Measurements from ENCODE around the gene CPLANE1.
"Not testable (repeated sequence)": the region's sequence is repeated elsewhere in the genome, so short reads cannot be mapped to it uniquely, and the experiment has no call there.

The CPLANE1 gene

GRCh38 chr5:37121027-37121426 lies 128.1 kb downstream of the CPLANE1 start:
- no peak for DNase-seq (ENCODE audit: low read depth in 2 of 2)

DNA sequence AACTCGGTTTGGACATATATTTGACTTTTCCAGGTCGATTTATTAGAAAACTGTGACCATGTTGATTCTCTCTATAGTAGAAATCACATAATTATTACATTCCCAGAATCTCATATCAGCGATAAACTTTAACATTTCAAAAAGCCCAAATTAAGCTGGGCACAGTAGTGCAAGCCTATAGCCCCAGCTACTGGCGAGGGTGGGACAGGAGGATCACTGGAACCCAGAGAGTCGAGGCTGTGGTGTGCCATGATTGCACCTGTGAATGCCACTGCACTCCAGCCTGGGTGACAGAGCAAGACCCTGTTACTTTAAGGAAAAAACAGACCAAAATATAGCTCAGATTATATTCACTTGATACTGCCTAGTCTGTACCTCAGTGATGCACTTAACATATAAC lies 128.9 kb downstream of the CPLANE1 start:
- DNase-seq (ENCODE audit: low read depth in 2 of 2) = no peak

GRCh38 chr5:37116359-37116758 lies 132.8 kb downstream of the CPLANE1 start:
- DNase-seq (ENCODE audit: low read depth in 2 of 2) = no peak

DNA sequence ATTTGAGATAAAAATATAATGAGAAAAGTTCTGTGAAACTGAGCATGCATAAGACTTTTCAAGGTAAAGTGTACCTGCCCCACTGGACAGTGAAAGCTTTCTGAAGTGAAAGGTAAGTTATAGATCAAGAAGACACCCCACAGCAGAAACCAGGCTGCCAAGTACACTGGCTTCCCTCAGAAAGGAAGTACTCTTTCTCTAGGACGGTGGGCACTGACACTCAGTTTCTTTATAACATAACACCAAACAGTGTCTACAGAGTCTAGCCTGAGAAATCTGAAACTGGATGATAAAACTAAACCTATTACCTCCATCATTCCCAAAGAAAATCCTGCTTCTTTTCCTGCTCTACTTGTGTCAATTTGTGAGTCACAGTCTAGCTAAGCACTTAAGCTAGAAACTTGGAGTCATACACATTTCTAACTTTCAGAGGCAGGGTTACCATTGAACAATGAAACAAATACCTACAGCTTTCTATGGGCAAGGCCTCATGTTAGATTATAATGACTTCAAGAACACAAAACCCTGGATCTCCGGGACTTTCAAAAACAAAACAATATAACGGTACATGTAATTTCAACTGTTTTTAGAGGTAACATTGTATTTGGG lies 136.7 kb downstream of the CPLANE1 start:
- DNase-seq (ENCODE audit: low read depth in 2 of 2) = no peak

DNA sequence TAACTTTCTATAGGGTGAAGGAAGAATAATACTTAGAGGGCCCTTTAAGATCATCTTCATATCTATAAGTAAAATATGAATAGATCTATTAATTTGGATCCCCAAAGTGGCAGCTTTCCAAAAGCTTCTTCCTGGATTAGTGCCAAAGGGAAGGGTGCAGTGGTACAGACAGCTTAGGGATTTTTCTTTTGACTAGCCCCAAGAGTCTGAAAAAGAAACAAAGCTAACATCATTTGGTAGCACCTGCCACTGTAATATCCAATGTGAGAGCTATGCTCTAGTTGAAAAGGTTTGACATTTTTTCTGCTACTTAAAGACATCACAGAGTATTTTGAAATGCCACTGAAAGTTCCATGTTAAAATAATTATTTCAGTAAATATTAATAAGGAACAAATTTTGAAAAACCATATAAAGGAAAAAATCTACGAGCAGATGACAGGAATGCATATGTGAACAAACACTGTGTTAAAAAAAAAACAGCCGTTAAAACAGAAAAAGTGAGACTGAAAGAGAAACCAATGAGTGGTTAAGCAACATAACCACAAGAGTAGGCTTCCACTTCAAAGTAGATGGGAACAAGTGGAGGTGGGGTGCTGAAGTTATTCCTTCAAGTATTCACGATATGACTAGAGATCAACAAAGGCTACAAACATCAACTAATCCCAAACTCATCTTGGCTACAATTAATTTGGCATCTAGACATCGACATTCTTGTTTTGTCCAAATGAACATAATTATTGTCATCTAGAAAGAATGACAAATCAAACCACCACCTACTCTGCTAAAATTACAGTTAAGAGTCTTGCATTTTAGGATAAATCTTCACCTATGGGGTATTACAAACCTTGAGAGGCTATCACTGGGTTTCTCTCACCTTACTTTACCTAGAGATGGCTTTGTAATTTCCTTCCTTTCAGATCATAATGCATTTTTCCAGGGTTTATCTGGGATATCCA lies 137.5 kb downstream of the CPLANE1 start:
- DNase-seq (ENCODE audit: low read depth in 2 of 2) = no peak

GRCh38 chr5:37110135-37110534 lies 139.0 kb downstream of the CPLANE1 start:
- no peak for DNase-seq (ENCODE audit: low read depth in 2 of 2)

DNA sequence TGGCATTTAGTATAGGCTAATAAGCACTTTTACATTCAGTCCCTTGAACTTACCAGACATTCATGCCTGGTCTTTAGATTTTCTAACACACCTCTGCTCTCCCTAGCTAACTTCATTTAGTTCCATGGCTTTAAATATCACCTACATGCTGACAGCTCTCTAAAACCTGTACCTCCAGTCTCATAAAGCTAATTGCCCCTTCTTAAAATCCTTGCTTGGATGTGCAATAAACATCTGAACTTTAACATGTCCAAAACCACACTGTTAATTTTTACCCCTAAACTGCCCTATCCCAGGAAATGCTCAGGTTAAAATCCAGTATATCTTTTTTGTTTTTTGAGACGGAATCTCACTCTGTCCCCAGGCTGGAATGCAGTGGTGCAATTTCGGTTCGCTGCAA lies 139.8 kb downstream of the CPLANE1 start:
- DNase-seq (ENCODE audit: low read depth in 2 of 2) = no peak

DNA sequence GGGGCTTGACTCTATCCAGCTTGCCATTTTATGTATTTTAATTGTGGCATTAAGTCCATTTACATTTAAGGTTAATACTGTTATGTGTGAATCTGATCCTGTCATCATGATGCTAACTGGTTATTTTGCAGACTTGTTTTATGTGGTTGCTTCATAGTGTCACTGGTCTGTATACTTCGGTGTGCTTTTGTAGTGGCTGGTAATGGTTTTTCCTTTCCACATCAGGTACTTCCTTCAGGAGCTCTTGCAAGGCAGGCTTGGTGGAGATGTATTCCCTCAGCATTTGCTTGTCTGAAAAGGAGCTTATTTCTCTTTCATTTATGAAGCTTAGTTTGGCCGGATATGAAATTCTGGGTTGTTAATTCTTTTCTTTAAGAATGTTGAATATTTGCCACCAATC lies 145.9 kb downstream of the CPLANE1 start:
- no peak for DNase-seq (ENCODE audit: low read depth in 2 of 2)

- not testable (repeated sequence) for DNase-seq (ENCODE audit: low read depth in 2 of 2)
Observed at GRCh38 chr5:37099267-37099666, 149.9 kb downstream of the CPLANE1 start.

GRCh38 chr5:37093795-37094194 lies 155.4 kb downstream of the CPLANE1 start:
- DNase-seq (ENCODE audit: low read depth in 2 of 2) = not testable (repeated sequence)

DNA sequence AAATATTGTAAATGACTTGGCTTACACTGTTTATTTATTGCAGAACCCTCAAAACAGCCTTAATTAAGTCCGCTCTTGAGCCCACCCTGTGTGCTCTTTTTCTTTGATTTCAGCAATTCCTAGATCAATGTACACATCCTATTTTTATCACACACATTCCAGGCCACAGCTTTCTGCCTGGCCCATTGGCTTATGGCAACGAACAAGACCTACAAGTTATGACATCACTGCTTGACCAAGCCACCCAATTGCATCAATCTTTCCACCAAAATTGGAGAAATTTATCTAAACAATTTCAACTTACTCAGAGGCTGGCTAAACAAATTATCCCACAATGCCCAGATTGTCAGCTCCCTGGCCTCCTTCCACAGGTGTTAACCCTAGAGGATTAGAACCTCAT lies 158.4 kb downstream of the CPLANE1 start:
- no peak for DNase-seq (ENCODE audit: low read depth in 2 of 2)

GRCh38 chr5:37090123-37090726 lies 159.0 kb downstream of the CPLANE1 start:
- DNase-seq (ENCODE audit: low read depth in 2 of 2) = no peak

- no peak for DNase-seq (ENCODE audit: low read depth in 2 of 2)
Observed at GRCh38 chr5:37088009-37088408, 161.2 kb downstream of the CPLANE1 start.

DNA sequence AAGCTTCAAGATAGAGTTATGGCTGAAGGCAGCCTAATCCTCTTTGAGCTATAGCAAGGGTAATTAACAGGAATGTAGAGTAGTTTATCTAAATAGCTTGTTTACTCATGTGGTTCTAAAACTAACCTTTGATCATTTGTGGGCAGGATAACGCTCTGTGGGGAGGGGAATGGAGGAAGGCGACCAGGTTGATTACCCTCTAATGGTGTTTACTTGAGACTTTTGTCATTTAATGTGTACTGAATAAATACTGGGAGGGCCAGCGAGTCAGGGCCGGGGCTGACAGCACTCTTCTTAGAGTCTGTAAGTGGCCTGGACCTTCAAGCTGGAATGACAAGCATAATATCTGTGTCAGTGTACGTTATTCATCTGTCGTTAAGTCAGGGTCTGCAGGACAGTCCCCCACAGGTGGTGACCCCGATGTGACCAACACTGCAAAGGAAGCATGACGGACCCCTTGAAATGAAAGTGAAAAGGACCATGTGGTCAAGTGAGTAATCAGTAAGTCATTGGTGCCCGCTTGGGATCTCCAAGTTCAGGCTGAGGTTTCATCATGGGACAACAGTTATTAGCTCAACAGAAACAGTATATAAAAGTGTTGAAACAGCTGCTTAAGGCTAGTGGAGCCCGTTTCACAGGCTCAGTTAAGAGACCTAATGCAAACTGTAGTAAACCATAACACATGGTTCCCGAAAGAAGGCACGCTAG lies 162.6 kb downstream of the CPLANE1 start:
- no peak for DNase-seq (ENCODE audit: low read depth in 2 of 2)

DNA sequence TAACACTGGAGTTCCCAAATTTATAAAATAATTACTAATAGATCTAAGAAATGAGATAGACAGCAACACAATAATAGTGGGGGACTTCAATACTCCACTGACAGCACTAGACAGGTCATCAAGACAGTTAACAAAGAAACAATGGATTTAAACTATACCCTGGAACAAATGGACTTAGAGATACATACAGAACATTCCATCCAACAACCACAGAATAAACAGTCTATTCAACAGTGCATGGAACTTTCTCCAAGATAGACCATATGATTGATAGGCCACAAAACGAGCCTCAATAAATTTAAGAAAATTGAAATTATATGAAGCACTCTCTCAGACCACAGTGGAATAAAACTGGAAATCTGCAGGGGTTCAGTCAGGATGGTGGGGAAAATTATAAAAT lies 163.2 kb downstream of the CPLANE1 start:
- not testable (repeated sequence) for DNase-seq (ENCODE audit: low read depth in 2 of 2)

DNA sequence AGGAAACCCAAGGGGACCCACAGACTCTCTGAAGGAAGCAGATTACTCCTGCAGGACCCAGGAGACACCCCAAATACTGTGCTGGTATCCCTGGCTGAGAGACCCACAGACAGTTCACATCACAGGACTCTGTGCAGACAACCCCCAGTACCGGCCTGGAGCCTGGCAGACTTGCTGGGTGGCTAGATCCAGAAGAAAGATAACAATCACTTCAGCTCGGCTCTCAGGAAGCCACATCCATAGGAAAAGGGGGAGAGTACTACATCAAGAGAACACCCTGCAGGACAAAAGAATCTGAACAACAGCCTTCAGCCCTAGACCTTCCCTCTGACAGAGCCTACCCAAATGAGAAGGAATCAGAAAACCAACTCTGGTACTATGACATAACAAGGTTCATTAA lies 166.2 kb downstream of the CPLANE1 start:
- not testable (repeated sequence) for DNase-seq (ENCODE audit: low read depth in 2 of 2)

DNA sequence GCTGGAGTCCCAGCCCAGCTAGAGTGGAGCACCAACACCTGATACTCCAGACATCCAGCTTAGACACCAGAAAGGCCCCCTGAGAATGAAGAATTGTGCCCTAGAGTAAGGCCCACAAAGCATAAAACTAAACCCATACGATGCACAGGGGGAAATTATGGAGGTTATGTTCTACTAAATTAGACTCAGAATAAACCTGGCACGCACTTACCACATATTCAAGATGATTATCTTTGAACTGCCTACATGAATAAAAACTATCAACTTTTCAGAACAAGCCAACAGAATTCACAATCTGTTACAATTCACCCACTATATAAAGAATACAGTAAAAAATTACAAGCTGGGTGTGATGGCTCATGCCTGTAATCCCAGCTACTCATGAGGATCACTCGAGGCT lies 168.5 kb downstream of the CPLANE1 start:
- no peak for DNase-seq (ENCODE audit: low read depth in 2 of 2)

- DNase-seq (ENCODE audit: low read depth in 2 of 2) = no peak
Observed at GRCh38 chr5:37077146-37077545, 172.0 kb downstream of the CPLANE1 start.

DNA sequence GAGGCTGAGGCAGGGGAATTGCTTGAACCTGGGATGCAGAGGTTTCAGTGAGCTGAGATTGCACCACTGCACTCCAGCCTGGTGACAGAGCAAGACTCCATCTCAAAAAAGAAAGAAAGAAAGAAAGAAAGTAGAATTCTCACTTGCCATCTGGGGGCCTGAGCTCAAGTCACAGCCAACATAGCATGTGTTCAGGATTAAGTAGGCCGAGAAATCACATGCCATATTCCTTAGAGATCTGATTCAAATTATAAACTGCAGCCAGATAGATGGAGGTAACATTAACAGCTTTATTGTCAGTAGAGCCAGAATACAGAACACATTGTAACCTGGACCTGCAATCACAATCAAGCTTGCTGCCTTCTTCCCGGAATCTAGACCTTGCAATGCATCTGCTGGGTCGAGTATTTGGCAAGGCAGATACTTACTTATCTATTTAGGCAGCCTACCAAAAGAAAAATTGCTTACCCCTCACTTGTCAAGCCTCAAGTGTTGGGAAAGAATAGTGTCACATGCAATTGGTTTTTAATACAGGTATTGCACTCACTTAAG lies 173.7 kb downstream of the CPLANE1 start:
- no peak for DNase-seq (ENCODE audit: low read depth in 2 of 2)

DNA sequence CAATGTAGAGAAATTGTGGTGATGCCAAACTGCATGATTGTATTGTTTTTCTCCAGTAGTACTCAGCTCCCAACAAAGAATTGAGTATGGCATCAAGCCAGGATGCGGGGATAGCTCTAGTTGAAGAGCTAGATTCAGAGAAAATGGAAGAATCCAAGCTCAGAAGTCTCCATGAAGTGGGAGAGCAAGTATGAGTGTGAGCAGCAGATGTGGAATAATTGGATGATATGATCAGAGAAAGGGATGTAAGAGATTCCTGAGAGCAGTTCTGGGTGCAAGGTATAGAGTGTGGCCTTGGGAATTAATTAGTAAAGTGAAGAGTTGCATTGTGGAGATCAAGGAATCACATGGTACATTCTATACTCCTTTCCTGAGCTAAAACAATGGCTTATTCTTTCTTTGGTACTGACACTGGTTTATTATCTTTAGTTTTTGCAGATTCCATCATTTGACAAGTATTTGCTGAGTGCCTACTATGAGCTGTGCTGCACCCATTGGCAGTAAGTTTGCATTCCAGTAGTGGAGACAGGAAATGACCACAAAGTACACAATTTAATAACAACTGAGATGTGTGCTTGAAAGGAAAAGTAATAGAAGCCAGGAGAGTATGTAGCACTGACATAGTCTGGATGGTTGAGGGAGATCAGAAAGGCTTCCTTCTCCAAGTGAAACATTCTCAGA lies 177.1 kb downstream of the CPLANE1 start:
- DNase-seq (ENCODE audit: low read depth in 2 of 2) = no peak

DNA sequence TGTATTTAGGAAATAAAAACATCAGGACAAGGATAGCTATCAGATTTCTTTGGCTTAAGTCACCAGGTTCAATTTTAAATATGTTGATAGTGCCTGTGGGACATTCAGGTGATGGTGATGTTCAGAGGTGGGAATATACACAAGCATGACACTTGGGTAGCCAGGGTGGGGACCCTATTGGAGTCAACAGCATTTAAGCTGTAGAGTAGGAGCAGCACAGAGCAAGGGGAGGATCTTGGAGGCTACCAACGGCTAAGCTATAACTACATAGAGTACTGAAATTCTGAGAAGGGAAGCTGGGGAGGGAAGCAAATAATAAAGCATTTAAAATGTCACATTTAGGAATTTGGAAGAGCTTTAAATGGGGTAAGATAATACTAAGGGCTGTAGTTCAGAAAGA lies 177.7 kb downstream of the CPLANE1 start:
- no peak for DNase-seq (ENCODE audit: low read depth in 2 of 2)

All from stimulated activated CD8-positive, alpha-beta memory T cell treated with anti-CD3 and anti-CD28 coated beads, Interleukin-15, amount 100 ng/mL, for 48 hours (primary cell).